Posterior vena cava (tissue), 2 donors: Measurements from ENCODE around the gene KAZN. TPM values are rescaled to one million over a fixed set of nuclear protein-coding genes. Genes with fewer than 3 reads are reported as not detected.
"Not testable (repeated sequence)": the region's sequence is repeated elsewhere in the genome, so short reads cannot be mapped to it uniquely, and the experiment has no call there.

ENCODE experiments used
- DNase-seq: peaks from one replicate; pipeline ENCODE4 v3.0.0-alpha.2; 2020; ENCODE audit warnings: low spot score
- intact Hi-C, 2 donors: fragments of 100-400 bp; cut with DNase I; formaldehyde crosslinking; loops; one replicate each; pipeline versions ENCODE4 v1.14.1 to v1.14.2; 2022 to 2023
- total RNA-seq, 2 donors: library from RNA; stranded (reverse); fragmentation: NEBNext Ultra II Directional; extraction: Animal tissue kit (Norgen Biotek cat#: 25700); gene quantifications; one replicate each; pipeline ENCODE4 v1.2.1, GENCODE V29; 2021
- donor health status: DM: yes; HTN: yes; CAD: no.
- donor health status: DM: yes; HTN: yes; CAD: no.

KAZN gene
- total RNA-seq, 2 donors from 2014 or later = 6.2 to 10.8 TPM

GRCh38 chr1:15122331-15122730 is 523.8 kb downstream of the KAZN start:
- intact Hi-C loops = no loop called here
- DNase-seq = peak; percentile 20

DNA sequence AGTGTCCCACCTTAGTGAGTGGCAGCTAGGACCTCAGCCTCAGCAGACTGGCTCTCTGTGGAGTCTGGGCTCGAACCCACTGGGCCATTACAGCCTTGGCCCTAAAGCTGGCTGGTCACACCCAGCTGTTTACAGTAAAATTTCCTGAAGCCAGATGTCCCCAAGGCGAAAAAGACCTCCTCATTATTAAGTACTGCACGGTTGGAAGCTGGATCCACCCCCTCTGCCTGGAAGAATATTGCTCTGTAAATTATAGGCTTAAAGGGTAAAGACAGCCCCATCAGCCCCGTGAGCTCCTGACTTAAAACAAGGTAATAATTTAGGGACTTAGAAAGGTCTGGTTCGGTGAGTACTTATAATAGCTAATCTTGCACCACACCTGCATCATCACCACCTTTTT is 524.8 kb downstream of the KAZN start:
- peak; percentile 6 for DNase-seq
- intact Hi-C loops = no loop called here

DNA sequence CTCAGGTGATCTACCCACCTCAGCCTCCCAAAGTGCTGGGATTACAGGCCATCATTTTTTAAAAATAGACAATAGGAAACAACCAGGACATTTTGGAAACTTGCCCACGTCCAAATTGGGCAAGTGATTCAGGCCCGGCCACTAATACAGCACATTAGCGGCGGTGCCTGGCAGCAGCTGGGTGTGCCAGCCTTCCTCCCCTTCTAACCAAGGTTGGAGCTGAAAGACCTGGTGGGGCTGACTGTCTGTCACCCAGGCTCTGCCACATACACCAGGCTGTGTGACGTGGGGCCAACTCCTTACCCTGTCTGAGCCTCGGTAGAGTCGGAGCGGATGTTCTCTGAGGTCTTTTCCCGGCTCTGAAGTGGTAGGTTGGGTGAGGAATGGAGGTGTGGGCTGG is 525.4 kb downstream of the KAZN start:
- intact Hi-C loops = no loop called here
- peak; percentile 38 for DNase-seq

- DNase-seq = peak; percentile 68
- intact Hi-C loops = loop anchor here in 1 of 2 donors (5.0 kb wide), 1 partner anchor 148 kb away; no protein-coding TSS in a partner anchor
Measured at GRCh38 chr1:15124362-15125100, 526.0 kb downstream of the KAZN start.

GRCh38 chr1:15125101-15125745 is 526.7 kb downstream of the KAZN start:
- DNase-seq = peak; percentile 2
- intact Hi-C loops = loop anchor here in 1 of 2 donors (5.0 kb wide), 1 partner anchor 147 kb away; no protein-coding TSS in a partner anchor

- intact Hi-C loops = loop anchor here in 1 of 2 donors (5.0 kb wide), 1 partner anchor 144 kb away; no protein-coding TSS in a partner anchor
- DNase-seq = no peak
Measured at GRCh38 chr1:15128077-15128476, 529.6 kb downstream of the KAZN start.

DNA sequence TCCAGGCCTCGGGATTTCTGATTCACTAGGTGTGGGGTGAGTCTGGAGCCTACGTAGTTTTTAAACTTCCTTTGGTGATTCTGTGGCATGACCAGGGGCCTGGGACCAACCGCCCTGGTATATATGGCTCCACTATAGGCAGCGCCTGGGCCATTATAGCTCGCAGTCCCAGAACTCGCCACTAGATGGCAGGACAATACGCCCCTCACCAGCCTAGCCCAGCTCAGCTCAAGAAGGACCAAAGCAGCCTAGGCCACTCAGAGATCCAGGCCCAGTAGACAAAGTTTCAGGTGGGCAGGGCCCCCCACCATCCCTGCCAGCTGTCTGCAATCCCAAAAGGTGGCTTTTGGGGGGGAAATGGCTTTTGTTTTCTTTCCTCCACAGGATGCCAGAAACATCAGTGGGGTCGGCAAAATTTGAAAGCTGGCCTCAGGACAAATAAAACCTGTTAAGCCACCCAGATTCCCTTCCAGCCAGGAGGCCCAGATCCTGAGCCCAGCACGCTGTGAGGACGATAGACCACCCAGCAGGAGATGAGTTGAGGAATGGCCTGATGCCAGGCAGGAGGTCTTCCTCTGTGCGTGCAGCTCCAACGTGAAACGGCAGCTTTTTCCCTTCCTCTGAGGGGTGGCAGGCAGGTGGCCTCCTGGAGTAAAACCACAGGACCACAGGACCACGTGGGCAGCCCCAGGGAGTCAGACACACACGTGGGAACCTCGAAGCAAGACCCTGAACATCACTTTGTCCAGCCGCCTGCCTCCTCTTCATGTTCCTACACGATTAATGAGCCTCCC is 530.2 kb downstream of the KAZN start:
- DNase-seq = peak; percentile 87

DNA sequence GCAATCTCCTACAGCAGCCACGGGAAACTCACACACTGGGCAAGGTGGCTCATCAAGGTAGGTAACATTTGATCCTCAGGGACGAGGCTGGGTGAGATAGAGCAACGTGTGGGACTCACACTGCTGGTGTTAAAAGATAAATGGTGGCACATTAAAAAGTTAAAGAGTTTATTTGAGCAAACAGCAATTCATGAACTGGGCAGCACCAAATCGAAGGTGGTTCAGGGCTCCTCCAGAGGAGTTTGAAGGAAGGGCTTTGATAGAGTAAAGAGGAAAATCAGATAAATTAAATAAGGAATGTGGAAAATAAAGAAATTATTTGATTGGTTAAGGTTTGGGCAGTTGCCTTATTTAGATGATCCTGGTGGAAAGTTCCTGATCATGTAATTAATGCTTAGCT is 531.5 kb downstream of the KAZN start:
- DNase-seq = no peak
- intact Hi-C loops = loop anchor here in 1 of 2 donors (5.0 kb wide), 1 partner anchor 142 kb away; no protein-coding TSS in a partner anchor

More for the DNA sequence above, 530.2 kb downstream of the KAZN start:
- intact Hi-C loops = loop anchor here in 1 of 2 donors (5.0 kb wide), 1 partner anchor 144 kb away; no protein-coding TSS in a partner anchor

DNA sequence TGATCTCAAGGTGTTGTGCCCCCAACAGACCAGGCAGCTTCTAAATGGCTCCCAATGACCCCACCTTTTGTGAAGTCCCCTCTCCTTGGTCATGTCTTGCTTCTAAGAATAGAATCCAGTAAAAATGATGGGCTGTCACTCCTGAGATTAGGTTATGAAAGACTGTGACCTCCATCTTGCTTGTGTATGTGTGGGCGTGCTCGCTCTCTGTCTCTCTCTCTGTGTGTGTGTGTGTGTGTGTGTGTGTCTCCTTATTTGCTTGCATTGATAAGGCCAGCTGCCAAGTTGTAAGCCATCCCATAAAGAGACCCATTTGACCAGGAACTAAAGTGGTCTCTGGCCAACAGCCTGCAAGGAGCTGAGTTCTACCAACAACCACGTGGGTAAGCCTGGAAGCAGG is 532.1 kb downstream of the KAZN start:
- intact Hi-C loops = no loop called here

DNA sequence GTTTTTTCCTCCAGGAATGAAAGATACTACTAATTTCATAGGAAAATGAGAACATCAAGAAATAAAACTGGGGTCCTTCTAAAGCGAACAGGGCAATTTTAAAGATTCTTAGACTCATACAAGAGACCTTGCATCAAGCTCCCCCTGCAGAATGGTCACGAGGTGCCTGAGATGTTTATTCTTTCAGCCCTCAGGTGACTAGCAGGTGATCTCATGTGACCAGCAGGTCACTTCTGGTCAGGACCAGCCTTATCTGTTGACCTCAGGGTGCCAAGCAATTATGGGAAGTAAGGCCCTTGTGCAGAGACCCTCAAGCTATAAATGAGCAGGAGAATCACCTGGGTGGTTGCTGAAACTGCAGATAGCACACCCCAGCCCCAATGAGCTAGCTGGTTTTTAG is 534.5 kb downstream of the KAZN start:
- intact Hi-C loops = no loop called here
- DNase-seq = no peak

More for the DNA sequence above, 532.1 kb downstream of the KAZN start:
- DNase-seq = no peak

DNA sequence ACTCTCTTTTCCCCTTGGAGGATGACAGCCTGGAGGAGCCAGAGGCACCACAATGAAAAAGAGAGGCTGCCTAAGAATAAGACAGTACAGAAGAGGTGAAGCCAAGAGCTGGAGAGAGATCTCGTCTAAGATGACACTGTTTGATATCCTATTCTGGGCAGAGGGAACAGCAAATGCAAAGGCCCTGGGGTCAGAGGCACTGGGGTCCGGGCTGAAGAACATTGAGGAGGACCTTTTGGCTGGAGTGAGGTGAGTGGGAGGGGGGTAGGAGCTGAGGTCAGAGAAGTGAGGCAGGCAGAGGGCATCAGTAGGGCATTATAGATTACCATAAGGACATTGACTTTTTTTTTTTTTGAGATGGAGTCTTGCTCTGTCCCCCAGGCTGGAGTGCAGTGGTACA is 535.8 kb downstream of the KAZN start:
- intact Hi-C loops = no loop called here
- DNase-seq = peak; percentile 17

DNA sequence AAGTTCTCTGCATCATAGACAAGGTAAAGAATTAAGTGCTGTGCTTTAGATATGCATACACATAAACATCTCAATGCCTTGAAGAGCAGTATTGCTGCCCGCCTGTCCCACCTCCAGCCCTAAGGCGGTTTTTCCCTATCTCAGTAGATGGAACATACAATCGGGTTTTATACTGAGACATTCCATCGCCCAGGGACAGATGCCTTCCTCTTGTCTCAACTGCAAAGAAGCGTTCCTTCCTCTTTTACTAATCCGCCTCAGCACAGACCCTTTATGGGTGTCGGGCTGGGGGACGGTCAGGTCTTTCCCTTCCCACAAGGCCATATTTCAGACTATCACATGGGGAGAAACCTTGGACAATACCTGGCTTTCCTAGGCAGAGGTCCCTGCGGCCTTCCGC is 537.1 kb downstream of the KAZN start:
- DNase-seq, intact Hi-C loops: not testable (repeated sequence)

DNA sequence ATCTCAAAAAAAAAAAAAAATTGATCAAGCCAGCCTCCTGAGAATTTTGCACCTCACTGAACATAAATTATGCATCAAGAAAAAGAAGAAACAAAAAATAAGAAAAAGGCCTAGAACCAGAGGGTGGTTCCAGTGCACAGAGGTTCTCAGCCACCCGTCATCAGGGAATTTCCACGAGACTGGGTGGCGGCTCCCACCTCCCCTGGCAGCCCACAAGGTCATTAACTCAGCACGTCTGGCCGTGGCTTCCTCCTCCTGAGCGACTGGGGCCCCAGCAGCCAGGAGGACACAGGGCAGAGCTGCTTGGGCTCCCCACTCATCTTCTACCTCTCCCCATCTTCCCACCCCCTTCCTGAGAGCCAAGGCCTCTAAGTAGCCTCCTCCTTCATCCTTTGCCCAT is 539.3 kb downstream of the KAZN start:
- intact Hi-C loops = no loop called here
- no peak for DNase-seq

DNA sequence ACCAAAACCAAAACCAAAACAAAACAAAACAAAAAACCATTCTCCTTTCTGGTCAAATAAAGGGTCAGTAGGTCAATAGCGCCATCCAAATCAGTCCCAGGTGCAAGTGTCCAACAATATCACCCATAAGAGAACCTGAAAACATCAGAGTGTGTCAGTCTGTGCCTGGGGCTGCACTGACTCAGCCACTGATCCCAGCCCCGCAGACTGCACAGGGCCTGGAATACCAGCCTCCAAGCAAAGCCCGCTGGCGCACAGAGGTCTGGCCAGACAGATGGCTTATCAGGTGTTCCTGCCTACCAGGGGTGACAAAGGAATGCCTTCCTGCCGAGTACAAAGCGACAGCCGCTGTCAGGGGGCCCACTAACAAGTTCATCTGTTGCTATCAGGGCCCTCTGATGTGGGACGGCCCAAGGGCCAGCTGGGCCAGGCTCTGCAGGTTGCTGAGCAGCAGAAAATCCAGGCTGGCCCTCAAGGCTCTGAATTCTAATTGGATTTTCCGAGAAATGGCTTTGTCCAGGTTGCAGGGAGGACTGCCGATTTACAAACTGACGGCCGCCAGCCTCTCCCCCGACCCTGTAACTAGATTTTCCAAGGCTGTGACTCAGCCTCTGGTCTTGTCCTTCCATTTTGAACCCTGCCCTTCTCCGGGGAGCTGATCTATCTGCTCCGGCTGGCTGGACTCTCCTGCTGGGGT is 541.3 kb downstream of the KAZN start:
- intact Hi-C loops = loop anchor here in 1 of 2 donors (10.0 kb wide), 1 partner anchor 135 kb away; no protein-coding TSS in a partner anchor

DNA sequence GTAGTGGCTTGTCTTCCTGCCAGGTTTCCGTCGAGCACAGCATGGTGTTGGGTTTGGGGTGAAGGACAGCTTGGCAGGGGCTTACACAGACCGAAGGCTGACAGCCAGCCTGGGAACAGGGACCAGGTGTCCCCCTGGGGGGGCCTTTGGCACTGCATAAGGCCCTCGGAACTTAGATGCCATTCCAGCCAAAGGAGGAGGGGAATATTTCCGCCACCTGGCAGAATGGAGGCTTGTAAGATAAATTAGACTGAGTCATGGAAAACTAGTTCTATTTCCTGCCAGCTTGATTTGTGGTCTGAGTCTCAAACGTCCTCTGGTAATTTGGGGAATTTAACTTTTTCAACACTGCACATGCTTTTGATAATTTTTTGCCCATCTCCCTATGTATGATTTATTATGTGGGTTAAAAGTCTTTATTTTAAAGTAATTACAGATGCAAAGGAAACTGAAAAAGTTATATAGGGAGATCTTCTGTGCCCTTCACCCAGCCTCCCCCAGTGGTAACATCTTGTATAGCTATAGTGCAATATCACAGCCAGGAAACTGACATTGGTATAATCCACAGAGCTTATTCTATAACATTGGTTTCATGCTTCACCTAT is 543.6 kb downstream of the KAZN start:
- no peak for DNase-seq
- intact Hi-C loops = loop anchor here in 1 of 2 donors (10.0 kb wide), 1 partner anchor 133 kb away; no protein-coding TSS in a partner anchor

More for the DNA sequence above, 541.3 kb downstream of the KAZN start:
- DNase-seq = no peak

DNA sequence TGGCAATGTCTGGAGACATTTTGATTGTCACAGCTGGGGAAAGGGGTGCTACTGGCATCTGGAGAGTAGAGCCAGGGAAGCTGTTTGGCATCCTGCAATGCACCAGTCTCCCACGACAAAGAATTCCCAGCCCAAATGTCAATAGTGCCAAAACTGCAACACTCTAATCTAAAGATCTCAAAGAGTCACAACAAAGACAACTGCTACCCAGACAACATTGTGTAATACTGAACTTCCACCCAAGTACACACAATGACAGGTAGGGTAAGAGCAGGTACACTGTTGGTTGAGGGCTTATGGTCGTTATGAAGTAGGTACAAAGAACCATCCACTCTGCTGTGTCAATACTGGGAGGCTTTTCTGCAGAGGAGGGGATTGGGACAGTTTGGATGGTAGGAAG is 546.8 kb downstream of the KAZN start:
- intact Hi-C loops = loop anchor here in 1 of 2 donors (10.0 kb wide), 1 partner anchor 129 kb away; no protein-coding TSS in a partner anchor
- no peak for DNase-seq

DNA sequence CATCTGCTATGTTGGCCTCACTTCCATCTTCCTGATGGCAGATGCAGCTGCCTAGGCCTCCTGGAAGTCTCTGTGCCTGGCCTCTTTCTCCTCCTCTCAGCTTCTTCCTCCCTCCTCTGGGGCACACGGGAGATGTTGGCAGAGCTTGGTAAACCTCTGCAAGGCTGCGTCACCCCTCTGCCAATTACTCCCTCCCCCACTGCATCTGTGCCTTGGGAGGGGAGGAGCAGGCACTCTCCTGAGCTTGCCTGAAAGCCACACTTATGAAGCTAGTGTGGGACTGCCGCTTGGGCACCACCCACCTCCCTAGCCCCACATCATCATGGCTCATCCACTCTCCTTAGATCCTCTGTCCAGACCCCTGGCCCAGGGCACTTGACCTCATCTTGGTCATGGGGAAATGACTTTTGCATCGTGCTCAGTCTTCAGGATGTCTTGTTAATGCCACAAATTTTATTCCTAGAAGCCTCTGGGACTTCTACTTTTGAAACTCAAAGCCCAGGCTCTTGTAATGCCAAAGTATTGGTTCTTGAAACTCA is 547.7 kb downstream of the KAZN start:
- peak; percentile 3 for DNase-seq
- intact Hi-C loops = loop anchor here in 1 of 2 donors (10.0 kb wide), 1 partner anchor 129 kb away; no protein-coding TSS in a partner anchor

GRCh38 chr1:15146971-15147376 is 548.5 kb downstream of the KAZN start:
- intact Hi-C loops = loop anchor here in 1 of 2 donors (10.0 kb wide), 1 partner anchor 128 kb away; no protein-coding TSS in a partner anchor
- DNase-seq = no peak
